HepG2 (cell line): ENCODE results near the gene MRFAP1L1. TPM values are rescaled to one million over a fixed set of nuclear protein-coding genes. Genes with fewer than 3 reads are reported as not detected.

Experiments used
- CBFB ChIP-seq: sonication (generic); formaldehyde crosslinking; IDR thresholded peaks from 2 replicates; pipeline ENCODE4 v1.4.0; 2020; ENCODE audit warnings: missing genetic modification reagents
- CREB1 ChIP-seq, 2 experiments: fragments of 450-650 bp in 1 of 2; IDR thresholded peaks; 2 replicates each; pipeline ENCODE4 v1.6.1; 2016 to 2017; ENCODE audit warnings: control low read depth in 1 of 2, mild to moderate bottlenecking in 1 of 2, missing compliant biosample characterization in 1 of 2, missing genetic modification characterization in 1 of 2
- ESRRA ChIP-seq: sonication (generic); formaldehyde crosslinking; IDR thresholded peaks from 2 replicates; pipeline ENCODE4 v1.5.1; 2020; ENCODE audit warnings: mild to moderate bottlenecking, low read depth, missing genetic modification reagents
- GPBP1L1 ChIP-seq: sonication (generic); formaldehyde crosslinking; IDR thresholded peaks from 2 replicates; pipeline ENCODE4 v1.5.0; 2020; ENCODE audit warnings: mild to moderate bottlenecking, missing genetic modification reagents
- NFYB ChIP-seq: sonication (generic); formaldehyde crosslinking; IDR thresholded peaks from 2 replicates; pipeline ENCODE4 v1.4.0; 2020; ENCODE audit warnings: missing genetic modification reagents
- RBM22 ChIP-seq: fragments of 200-400 bp; formaldehyde crosslinking; optimal IDR thresholded peaks from 2 replicates; pipeline ENCODE3; 2017; ENCODE audit warnings: mild to moderate bottlenecking, low read length, moderate library complexity
- RFX3 ChIP-seq: IDR thresholded peaks from 2 replicates; pipeline ENCODE4 v1.6.1; 2016; ENCODE audit warnings: missing biosample characterization, missing genetic modification reagents
- THYN1 ChIP-seq: sonication (generic); formaldehyde crosslinking; IDR thresholded peaks from 2 replicates; pipeline ENCODE4 v1.8.1; 2023; ENCODE audit warnings: low read depth, mild to moderate bottlenecking, moderate library complexity, missing genetic modification reagents, borderline replicate concordance
- ZFY ChIP-seq: sonication (generic); formaldehyde crosslinking; IDR thresholded peaks from 2 replicates; pipeline ENCODE4 v1.4.0; 2020; ENCODE audit warnings: missing genetic modification reagents
- ZMYM4 ChIP-seq: sonication (generic); formaldehyde crosslinking; IDR thresholded peaks from 2 replicates; pipeline ENCODE4 v1.8.1; 2023; ENCODE audit warnings: mild to moderate bottlenecking, missing genetic modification reagents
- ZNF10 ChIP-seq: sonication (generic); formaldehyde crosslinking; IDR thresholded peaks from 2 replicates; pipeline ENCODE4 v1.4.0; 2020; ENCODE audit warnings: mild to moderate bottlenecking, low read depth, missing genetic modification reagents, borderline replicate concordance
- ZNF431 ChIP-seq: sonication (generic); formaldehyde crosslinking; IDR thresholded peaks from 2 replicates; pipeline ENCODE4 v1.9.0; 2022; ENCODE audit warnings: missing genetic modification reagents, low read depth, mild to moderate bottlenecking, borderline replicate concordance
- ZNF646 ChIP-seq: sonication (generic); formaldehyde crosslinking; IDR thresholded peaks from 2 replicates; pipeline ENCODE4 v1.9.0; 2021; ENCODE audit warnings: mild to moderate bottlenecking, missing genetic modification reagents
- ZNF678 ChIP-seq: sonication (generic); formaldehyde crosslinking; IDR thresholded peaks from 2 replicates; pipeline ENCODE4 v1.4.0; 2020; ENCODE audit warnings: mild to moderate bottlenecking, missing genetic modification reagents
- ZNF704 ChIP-seq: sonication (generic); formaldehyde crosslinking; IDR thresholded peaks from 2 replicates; pipeline ENCODE4 v1.8.1; 2023; ENCODE audit warnings: mild to moderate bottlenecking, inconsistent platforms, moderate library complexity, missing genetic modification reagents, borderline replicate concordance
- ZNF710 ChIP-seq: sonication (generic); formaldehyde crosslinking; IDR thresholded peaks from 2 replicates; pipeline ENCODE4 v1.5.0; 2020; ENCODE audit warnings: mild to moderate bottlenecking, missing genetic modification reagents, borderline replicate concordance
- ZSCAN22 ChIP-seq: sonication (generic); formaldehyde crosslinking; IDR thresholded peaks from 2 replicates; pipeline ENCODE4 v1.4.0; 2020; ENCODE audit warnings: mild to moderate bottlenecking, missing genetic modification reagents
- polyA plus RNA-seq, 8 experiments: library from polyadenylated mRNA; depleted of rRNA in 3 of 8; stranded (reverse) in 7 of 8; unstranded in 1 of 8; fragments of >200 nt; fragmentation: Illumina TruSeq in 4 of 8; extraction: Trizol in 4 of 8; gene quantifications; 2 replicates each; pipeline versions ENCODE4 v1.2.1 to v1.2.3, GENCODE V29; 2011 to 2016; ENCODE audit warnings: low read depth in 4 of 8, missing spikeins in 1 of 8, mixed read lengths in 1 of 8; ENCODE audit not compliant: insufficient read depth in 1 of 8
- total RNA-seq, 5 experiments: library from RNA; depleted of rRNA; stranded (reverse); fragments of >200 nt; fragmentation: Illumina TruSeq; extraction: Trizol; gene quantifications; 2 replicates each; pipeline ENCODE4 v1.2.3, GENCODE V29; 2016; ENCODE audit warnings: low read depth in 1 of 5

The MRFAP1L1 gene
- total and polyA plus RNA-seq, 2 of the 13 experiments (the other 11 are each of a cell fraction or from before 2014, with no cell fraction given) = 44.8 to 76.6 TPM

- TF ChIP-seq GPBP1L1 (CRISPR knock-in tag) = no peak
- no peak for TF ChIP-seq ZNF10 (CRISPR knock-in tag)
- no peak for TF ChIP-seq RFX3
- no peak; the same call in 1 of the 2 replicates for TF ChIP-seq ESRRA (CRISPR knock-in tag)
- no peak for TF ChIP-seq ZNF431
- no peak for TF ChIP-seq ZSCAN22 (CRISPR knock-in tag)
- 0 out of 2 replicates have a peak, but pooled peaks have one; percentile 41 for TF ChIP-seq THYN1
- peak; percentile 88 for TF ChIP-seq CBFB (CRISPR knock-in tag)
- 0 out of 2 replicates have a peak, but pooled peaks have one; percentile 48 for TF ChIP-seq ZNF646 (CRISPR knock-in tag)
- peak; percentile 61 for TF ChIP-seq ZFY
- peak; percentile 70 for TF ChIP-seq CREB1 (IDR thresholded peaks at IDR 0.05)
- no peak for TF ChIP-seq CREB1 (CRISPR knock-in tag; IDR thresholded peaks at IDR 0.05)
- peak; percentile 92 for TF ChIP-seq ZNF710 (CRISPR knock-in tag)
- peak; percentile 83 for TF ChIP-seq RBM22
- peak; percentile 91 for TF ChIP-seq ZMYM4 (CRISPR knock-in tag)
- no peak for TF ChIP-seq ZNF678 (CRISPR knock-in tag)
- no peak for TF ChIP-seq ZNF704
- TF ChIP-seq NFYB (CRISPR knock-in tag) = no peak
Observed at GRCh38 chr4:6695660-6696610, 13.7 kb downstream of the MRFAP1L1 start (continued).
